ENCODE data around the gene MYOCD.

GRCh38 chr17:12800855-12801365 lies 135.2 kb downstream of the MYOCD start:
- TF ChIP-seq, protein P1, sequence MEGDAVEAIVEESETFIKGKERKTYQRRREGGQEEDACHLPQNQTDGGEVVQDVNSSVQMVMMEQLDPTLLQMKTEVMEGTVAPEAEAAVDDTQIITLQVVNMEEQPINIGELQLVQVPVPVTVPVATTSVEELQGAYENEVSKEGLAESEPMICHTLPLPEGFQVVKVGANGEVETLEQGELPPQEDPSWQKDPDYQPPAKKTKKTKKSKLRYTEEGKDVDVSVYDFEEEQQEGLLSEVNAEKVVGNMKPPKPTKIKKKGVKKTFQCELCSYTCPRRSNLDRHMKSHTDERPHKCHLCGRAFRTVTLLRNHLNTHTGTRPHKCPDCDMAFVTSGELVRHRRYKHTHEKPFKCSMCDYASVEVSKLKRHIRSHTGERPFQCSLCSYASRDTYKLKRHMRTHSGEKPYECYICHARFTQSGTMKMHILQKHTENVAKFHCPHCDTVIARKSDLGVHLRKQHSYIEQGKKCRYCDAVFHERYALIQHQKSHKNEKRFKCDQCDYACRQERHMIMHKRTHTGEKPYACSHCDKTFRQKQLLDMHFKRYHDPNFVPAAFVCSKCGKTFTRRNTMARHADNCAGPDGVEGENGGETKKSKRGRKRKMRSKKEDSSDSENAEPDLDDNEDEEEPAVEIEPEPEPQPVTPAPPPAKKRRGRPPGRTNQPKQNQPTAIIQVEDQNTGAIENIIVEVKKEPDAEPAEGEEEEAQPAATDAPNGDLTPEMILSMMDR (IDR thresholded peaks at IDR 0.05): no peak
- no peak for TF ChIP-seq POLR2A (IDR thresholded peaks at IDR 0.05)
